PC-9 (cell line): ENCODE measurements around the gene MARCHF2.

Experiments
- EZH2 ChIP-seq: fragments of 200-600 bp; sonication (generic); IDR thresholded peaks from 2 replicates; pipeline ENCODE4 v1.8.0; 2017; ENCODE audit warnings: antibody characterized with exemption, low read depth
- TF ChIP-seq, protein P1 (sequence below): fragments of 200-600 bp; sonication (generic); conservative IDR thresholded peaks from 2 replicates; pipeline ENCODE4 v1.6.1; 2017; ENCODE audit warnings: mixed run types, antibody characterized with exemption, mild to moderate bottlenecking, moderate library complexity

DNA sequence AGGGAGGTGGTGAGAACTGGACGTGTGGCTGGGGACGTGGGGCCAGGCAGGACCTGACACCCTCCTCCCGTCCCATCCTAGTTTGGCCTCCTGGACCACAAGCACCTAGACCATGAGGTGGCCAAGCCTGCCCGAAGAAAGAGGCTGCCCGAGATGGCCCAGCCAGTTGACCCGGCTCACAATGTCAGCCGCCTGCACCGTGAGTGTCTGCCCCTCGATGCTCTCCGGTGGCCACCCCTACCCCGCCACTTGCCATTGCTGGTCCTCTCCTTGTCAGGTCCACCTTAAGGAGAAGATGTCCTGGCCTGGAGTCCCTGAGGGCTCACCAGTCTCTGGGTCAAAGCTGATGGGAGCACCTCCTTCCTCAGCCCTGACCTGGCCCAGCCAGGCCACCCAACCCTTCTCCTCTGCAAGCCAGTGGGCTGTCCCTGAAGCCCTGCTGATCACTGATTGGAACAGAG is 47.0 kb upstream of the MARCHF2 start:
- TF ChIP-seq, protein P1, sequence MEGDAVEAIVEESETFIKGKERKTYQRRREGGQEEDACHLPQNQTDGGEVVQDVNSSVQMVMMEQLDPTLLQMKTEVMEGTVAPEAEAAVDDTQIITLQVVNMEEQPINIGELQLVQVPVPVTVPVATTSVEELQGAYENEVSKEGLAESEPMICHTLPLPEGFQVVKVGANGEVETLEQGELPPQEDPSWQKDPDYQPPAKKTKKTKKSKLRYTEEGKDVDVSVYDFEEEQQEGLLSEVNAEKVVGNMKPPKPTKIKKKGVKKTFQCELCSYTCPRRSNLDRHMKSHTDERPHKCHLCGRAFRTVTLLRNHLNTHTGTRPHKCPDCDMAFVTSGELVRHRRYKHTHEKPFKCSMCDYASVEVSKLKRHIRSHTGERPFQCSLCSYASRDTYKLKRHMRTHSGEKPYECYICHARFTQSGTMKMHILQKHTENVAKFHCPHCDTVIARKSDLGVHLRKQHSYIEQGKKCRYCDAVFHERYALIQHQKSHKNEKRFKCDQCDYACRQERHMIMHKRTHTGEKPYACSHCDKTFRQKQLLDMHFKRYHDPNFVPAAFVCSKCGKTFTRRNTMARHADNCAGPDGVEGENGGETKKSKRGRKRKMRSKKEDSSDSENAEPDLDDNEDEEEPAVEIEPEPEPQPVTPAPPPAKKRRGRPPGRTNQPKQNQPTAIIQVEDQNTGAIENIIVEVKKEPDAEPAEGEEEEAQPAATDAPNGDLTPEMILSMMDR = no peak
- TF ChIP-seq EZH2 = no peak
